GM12873 (cell line): Measurements from ENCODE around the gene PITPNC1.

Experiments used
- TF ChIP-seq, protein P1 (sequence below): IDR thresholded peaks from 2 replicates; pipeline ENCODE4 v1.5.1; 2012; ENCODE audit warnings: low read depth, mild to moderate bottlenecking, moderate library complexity, low read length, control low read depth; ENCODE audit not compliant: insufficient read depth; ENCODE audit errors: missing control alignments

The PITPNC1 gene

DNA sequence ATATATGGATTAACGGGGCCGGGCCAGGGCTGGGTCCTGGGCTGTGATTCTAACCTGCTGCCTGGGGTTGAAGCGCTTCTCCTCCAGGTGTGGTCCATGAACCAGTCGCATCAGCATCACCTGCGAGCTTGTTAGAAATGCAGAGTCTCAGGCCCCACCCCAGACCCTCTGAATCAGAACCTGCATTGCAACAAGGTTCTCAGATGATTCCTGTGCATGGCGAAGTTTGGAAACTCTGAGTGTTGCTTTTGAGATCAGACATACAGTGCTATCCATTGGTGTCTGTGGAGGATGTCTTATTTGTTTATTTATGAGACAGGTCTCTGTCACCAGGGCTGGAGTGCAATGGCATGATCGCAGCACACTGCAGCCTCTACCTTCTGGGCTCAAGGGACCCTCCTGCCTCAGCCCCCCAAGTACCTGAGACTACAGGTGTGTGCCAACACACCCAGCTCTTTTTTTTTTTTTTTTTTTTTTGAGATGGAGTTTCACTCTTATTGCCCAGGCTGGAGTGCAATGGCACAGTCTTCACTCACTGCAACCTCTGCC, 99.8 kb downstream of the PITPNC1 start:
- TF ChIP-seq, protein P1, sequence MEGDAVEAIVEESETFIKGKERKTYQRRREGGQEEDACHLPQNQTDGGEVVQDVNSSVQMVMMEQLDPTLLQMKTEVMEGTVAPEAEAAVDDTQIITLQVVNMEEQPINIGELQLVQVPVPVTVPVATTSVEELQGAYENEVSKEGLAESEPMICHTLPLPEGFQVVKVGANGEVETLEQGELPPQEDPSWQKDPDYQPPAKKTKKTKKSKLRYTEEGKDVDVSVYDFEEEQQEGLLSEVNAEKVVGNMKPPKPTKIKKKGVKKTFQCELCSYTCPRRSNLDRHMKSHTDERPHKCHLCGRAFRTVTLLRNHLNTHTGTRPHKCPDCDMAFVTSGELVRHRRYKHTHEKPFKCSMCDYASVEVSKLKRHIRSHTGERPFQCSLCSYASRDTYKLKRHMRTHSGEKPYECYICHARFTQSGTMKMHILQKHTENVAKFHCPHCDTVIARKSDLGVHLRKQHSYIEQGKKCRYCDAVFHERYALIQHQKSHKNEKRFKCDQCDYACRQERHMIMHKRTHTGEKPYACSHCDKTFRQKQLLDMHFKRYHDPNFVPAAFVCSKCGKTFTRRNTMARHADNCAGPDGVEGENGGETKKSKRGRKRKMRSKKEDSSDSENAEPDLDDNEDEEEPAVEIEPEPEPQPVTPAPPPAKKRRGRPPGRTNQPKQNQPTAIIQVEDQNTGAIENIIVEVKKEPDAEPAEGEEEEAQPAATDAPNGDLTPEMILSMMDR: no peak

DNA sequence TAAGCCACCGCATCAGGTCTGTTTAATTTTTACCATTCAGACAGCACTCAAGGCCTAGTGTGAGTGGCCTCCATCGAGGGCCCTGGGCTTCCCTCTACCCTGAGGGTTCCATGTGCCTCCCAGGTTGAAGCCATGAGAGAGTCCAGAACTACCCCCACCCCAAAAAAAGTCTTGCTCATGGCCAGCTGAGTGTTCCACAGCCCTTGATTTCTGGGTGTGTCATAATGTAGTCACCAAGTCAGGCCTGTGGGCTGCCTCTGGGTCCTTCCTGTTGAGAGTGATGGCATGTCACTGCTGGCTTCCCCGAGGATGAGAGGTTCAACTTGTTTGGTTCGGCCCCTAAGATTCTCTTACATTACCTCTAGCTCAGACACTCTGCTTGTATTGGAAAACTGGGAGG, 100.6 kb downstream of the PITPNC1 start:
- TF ChIP-seq, protein P1: no peak

DNA sequence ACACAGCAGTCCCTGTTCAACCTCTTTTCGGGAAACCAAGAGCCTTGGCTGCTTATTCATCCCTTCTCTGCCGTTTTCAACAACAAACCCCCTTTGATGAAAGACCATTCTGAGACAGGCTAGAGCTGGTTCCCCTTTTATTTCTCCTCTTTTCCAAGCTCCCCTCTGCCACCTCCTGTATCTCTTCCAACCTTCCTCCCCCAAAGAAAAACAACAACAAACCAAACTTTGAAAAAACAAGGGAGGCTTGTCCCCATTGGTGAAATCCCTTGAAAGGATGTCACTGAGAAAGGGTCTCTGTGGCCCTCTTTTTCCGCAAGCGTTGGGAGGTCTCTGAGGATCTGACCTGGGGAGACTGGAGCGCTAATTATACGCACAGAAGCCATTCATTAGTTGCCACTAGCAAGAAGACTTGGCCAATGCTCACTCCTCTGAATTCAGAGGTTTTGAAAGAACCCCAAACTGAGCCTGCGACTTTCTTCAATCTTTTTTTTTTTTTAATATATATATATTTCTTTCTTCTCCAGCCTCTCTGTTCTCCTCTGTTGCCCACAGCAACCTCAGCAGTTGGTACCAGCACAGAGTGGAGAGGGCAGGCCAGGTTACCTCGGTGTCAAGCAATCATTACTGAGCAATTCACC, 101.4 kb downstream of the PITPNC1 start:
- TF ChIP-seq, protein P1: no peak

DNA sequence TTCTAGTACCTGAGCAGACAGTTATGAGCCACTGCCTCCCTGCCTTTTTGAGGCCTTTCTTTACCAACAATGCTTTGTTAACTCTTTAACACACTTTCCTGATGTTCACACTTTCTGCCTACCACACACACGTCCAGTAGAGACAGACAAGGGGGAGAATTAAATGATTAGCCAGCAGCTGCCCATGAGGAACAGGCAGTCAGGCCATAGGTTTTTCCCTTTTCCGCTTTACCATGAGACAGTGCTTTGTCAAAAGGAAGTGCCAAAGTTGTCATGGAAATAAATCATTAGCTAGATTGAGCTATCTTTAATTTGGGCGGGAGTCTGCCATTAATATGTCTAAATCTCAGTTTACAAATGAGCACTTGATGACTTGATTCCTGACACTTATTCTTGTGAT, 102.1 kb downstream of the PITPNC1 start:
- TF ChIP-seq, protein P1: no peak

DNA sequence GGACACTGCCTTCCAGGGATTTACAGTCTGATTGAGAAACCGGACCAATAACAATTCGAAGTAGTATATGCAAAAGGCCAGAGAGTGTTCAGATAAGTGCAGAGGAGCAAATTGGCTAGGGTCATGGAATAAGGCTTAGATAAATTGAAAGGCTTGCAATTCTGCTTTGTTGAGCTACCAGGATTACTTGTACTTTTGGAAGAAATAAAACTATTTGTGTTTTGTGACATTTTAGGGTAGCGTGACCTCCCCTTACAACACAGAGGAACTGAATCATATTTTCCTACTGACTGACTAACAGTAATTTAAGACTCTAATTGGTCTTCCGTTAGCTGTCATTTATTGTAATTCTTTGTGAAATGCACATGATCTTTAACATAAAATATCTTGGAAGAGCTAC, 104.7 kb downstream of the PITPNC1 start:
- TF ChIP-seq, protein P1: no peak

DNA sequence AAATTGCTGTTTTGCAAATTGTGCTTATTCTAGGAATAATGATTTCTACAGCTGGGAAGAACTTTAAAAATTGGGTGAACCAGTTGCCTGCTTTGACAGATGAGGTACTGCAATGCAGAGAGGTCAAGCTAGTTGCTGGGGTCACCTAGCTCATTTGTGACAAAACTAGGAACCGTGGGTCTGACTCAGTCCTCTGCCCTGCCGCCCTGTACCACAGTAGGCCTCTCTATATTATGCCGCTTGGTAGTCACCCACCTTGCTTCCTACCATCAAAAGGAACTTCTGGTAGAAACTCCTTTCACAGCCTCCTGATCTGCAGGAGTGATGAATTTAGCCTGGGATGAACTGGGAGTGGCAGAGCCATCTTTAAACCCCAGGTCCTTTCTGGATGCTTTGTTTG, 105.7 kb downstream of the PITPNC1 start:
- TF ChIP-seq, protein P1: no peak

DNA sequence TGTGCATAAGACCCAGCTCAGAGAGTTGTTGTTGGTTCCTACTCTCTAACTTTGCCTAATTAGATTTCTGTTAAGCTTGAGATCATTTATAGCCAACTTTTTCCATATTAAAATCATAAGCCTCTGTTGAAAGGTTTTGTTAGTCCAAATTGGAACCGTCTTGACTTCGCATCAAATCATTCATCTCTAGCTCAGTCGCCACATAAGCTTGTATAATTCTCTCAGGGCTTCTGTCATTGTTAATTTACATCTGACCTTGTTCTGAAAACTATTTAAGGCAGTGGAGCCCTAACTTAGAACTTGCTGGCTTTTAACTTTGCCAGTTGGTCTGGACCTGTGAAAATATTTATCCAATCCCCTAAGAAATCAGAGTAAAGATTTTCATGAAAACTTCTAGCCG, 107.2 kb downstream of the PITPNC1 start:
- TF ChIP-seq, protein P1: no peak
